ENCODE measurements around the gene IKBKE. TPM values are rescaled to one million over a fixed set of nuclear protein-coding genes. Genes with fewer than 3 reads are reported as not detected.
A peak's percentile ranks its signal among the peaks of the same experiment; 100 is the strongest.

The IKBKE gene
- total RNA-seq, 1 donor from 2014 or later = 7.6 TPM

DNA sequence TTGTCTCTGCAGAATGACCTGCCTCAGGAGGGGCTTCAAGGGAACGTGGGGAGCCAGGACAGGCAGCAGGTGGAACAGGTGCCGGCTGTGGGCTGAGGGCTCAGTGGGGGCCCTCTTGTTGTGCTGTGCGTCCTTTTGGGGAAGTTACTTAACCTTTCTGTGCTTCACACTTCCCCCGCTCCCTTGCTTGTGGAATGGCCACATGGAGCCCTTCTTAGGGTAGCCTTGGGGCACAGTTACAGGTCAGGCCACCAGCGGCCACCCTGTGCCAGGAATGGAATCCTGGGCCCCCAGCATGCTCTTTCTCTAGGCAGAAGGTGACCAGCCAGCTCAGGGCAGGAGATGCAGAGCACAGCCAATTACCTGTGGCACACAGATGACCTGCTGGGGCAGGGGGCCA lies 2.6 kb downstream of the IKBKE start:
- Mint-ChIP-seq H3K4me1 (peaks cover 44% of the 10 kb centered on the region), H3K27me3 (ENCODE audit: low read depth) (peaks cover 8% of the 10 kb centered on the region), H3K9me3 (no peaks in the 10 kb centered on the region), H3K27ac (ENCODE audit: unreplicated experiment) (no peak overlapping the region), H3K4me3 (peak overlapping the region; percentile 71), H3K36me3 (ENCODE audit: low read depth) (no peaks in the 10 kb centered on the region)
- TF ChIP-seq, protein P1, sequence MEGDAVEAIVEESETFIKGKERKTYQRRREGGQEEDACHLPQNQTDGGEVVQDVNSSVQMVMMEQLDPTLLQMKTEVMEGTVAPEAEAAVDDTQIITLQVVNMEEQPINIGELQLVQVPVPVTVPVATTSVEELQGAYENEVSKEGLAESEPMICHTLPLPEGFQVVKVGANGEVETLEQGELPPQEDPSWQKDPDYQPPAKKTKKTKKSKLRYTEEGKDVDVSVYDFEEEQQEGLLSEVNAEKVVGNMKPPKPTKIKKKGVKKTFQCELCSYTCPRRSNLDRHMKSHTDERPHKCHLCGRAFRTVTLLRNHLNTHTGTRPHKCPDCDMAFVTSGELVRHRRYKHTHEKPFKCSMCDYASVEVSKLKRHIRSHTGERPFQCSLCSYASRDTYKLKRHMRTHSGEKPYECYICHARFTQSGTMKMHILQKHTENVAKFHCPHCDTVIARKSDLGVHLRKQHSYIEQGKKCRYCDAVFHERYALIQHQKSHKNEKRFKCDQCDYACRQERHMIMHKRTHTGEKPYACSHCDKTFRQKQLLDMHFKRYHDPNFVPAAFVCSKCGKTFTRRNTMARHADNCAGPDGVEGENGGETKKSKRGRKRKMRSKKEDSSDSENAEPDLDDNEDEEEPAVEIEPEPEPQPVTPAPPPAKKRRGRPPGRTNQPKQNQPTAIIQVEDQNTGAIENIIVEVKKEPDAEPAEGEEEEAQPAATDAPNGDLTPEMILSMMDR (conservative IDR thresholded peaks at IDR 0.05) = no peak
- no peak for DNase-seq (ENCODE audit: low read depth, low spot score)

DNA sequence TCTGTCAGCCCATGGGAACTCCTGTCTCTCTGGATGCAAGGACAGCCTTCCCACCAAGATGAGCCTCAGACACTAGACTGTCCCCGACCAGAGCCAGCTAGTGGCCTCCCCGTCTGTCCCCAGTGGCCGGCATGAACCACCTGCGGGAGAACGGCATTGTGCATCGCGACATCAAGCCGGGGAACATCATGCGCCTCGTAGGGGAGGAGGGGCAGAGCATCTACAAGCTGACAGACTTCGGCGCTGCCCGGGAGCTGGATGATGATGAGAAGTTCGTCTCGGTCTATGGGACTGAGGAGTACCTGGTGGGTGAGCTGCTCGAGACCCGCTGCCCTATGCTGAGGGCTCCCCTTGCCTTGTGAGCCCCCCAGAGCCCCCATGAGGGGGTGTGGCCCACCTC lies 5.8 kb downstream of the IKBKE start:
- Mint-ChIP-seq H3K36me3 (ENCODE audit: low read depth) (no peaks in the 10 kb centered on the region), H3K4me1 (peaks cover 28% of the 10 kb centered on the region), H3K27ac (ENCODE audit: unreplicated experiment) (no peak overlapping the region), H3K27me3 (ENCODE audit: low read depth) (no peaks in the 10 kb centered on the region), H3K9me3 (no peaks in the 10 kb centered on the region), H3K4me3 (no peak overlapping the region)
- TF ChIP-seq, protein P1 (conservative IDR thresholded peaks at IDR 0.05) = no peak
- no peak for DNase-seq (ENCODE audit: low read depth, low spot score)

DNA sequence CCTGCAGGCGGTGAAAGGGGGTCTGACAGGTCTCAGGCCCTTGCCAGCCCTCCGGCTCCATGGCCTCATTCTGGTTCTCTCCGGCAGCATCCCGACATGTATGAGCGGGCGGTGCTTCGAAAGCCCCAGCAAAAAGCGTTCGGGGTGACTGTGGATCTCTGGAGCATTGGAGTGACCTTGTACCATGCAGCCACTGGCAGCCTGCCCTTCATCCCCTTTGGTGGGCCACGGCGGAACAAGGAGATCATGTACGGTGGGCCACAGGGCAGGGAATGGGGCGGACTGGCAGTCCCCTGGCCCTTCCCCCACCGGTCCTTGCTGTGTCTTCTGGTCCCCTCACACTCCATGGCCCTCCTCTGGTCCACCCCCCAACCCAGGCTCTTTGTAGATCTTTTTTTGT lies 6.3 kb downstream of the IKBKE start:
- TF ChIP-seq, protein P1 (conservative IDR thresholded peaks at IDR 0.05) = no peak
- Mint-ChIP-seq H3K36me3 (ENCODE audit: low read depth) (no peaks in the 10 kb centered on the region), H3K4me1 (peaks cover 23% of the 10 kb centered on the region), H3K27ac (ENCODE audit: unreplicated experiment) (no peak overlapping the region), H3K9me3 (no peaks in the 10 kb centered on the region), H3K27me3 (ENCODE audit: low read depth) (no peaks in the 10 kb centered on the region), H3K4me3 (no peak overlapping the region)
- no peak for DNase-seq (ENCODE audit: low read depth, low spot score)

DNA sequence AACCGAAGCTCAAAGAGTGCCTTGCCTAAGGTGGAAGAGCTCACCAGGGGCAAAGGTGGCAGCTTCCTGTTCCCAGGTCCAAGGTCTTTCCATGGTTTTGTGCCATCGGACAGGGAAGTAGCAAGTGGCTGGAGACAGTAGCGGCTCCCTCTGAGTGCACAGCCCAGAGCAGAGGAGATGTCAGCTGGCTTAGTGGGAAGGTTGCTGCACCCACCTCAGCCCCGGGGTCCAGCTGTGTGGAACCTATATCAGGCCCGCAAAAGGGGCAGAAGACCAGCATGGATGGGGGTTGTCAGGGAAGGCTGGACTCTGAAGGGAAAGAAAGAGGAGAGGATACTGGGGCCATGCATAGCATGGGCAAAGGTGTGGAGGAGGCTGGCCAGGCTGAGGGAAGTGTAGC lies 6.8 kb downstream of the IKBKE start:
- no peaks in the 10 kb centered on the region for H3K27me3 Mint-ChIP-seq (ENCODE audit: low read depth)

DNA sequence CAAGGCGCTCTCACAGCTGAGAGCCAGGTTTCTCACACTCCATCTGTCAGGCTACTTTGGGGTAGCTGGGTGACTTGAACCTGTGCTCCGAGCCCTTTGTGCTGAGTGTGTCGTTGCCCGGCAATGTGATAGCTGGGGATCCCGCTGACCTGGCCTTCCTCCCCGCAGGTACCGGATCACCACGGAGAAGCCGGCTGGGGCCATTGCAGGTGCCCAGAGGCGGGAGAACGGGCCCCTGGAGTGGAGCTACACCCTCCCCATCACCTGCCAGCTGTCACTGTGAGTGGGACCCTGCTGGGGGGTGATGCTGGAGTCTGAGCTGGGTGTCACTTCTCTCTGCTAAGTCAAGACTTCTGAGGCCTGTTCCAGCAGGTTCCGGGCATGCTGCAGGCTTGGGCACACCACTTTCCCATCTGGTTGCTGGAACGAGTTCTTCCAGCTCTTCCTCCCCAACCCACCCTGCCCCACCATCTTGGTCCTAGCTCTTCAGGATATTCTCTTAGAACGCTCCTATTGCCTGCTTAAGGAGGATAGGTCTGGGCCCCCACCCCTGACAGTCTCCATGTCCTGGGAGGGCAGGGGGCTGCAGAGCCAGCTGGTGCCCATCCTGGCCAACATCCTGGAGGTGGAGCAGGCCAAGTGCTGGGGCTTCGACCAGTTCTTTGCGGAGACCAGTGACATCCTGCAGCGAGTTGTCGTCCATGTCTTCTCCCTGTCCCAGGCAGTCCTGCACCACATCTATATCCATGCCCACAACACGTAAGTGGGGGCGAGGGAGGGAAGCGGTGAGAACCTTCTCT lies 7.5 kb downstream of the IKBKE start:
- DNase-seq (ENCODE audit: low read depth, low spot score) = no peak
- no peak overlapping the region for H3K4me3 Mint-ChIP-seq
- H3K36me3 Mint-ChIP-seq (ENCODE audit: low read depth) = no peaks in the 10 kb centered on the region
- H3K27me3 Mint-ChIP-seq (ENCODE audit: low read depth) = no peaks in the 10 kb centered on the region
- H3K9me3 Mint-ChIP-seq = no peaks in the 10 kb centered on the region
- H3K27ac Mint-ChIP-seq (ENCODE audit: unreplicated experiment) = peak overlapping the region; percentile 43
- peaks cover 12% of the 10 kb centered on the region for H3K4me1 Mint-ChIP-seq
- TF ChIP-seq, protein P1 (conservative IDR thresholded peaks at IDR 0.05) = no peak

More for the DNA sequence above, 6.8 kb downstream of the IKBKE start:
- Mint-ChIP-seq H3K4me3 (no peak overlapping the region), H3K4me1 (peaks cover 19% of the 10 kb centered on the region), H3K36me3 (ENCODE audit: low read depth) (no peaks in the 10 kb centered on the region), H3K27ac (ENCODE audit: unreplicated experiment) (no peak overlapping the region), H3K9me3 (no peaks in the 10 kb centered on the region)
- TF ChIP-seq, protein P1 (conservative IDR thresholded peaks at IDR 0.05) = no peak
- DNase-seq (ENCODE audit: low read depth, low spot score) = no peak
